Body of pancreas (tissue), 4 donors: Measurements from ENCODE around the gene GFY.

Experiments used
- CTCF ChIP-seq, 7 experiments: fragments of 450-650 bp in 4 of 7; fragments of 200-600 bp in 3 of 7; sonication (generic) in 3 of 7; IDR thresholded peaks; one replicate each; pipeline ENCODE4 v1.5.1; 2016 to 2019; ENCODE audit warnings: antibody characterized with exemption in 7 of 7
- POLR2A ChIP-seq, 3 donors: fragments of 450-650 bp; IDR thresholded peaks; one replicate each; pipeline ENCODE4 v1.6.1; 2016; ENCODE audit warnings: antibody characterized with exemption in 3 of 3, mild to moderate bottlenecking in 2 of 3

GRCh38 chr19:49390929-49391359, 34.2 kb upstream of the GFY start:
- TF ChIP-seq CTCF (IDR thresholded peaks at IDR 0.05), result peak in 2 of 7 experiments; percentile 17 to 21
- TF ChIP-seq POLR2A (IDR thresholded peaks at IDR 0.05), result peak in 2 of 3 donors; percentile 61 to 74
